Measurements from ENCODE around the gene MLLT6. TPM values are rescaled to one million over a fixed set of nuclear protein-coding genes. Genes with fewer than 3 reads are reported as not detected.

Gene MLLT6
- total and polyA plus RNA-seq, 3 experiments from 2014 or later: 15.9 to 202 (median 197) TPM

DNA sequence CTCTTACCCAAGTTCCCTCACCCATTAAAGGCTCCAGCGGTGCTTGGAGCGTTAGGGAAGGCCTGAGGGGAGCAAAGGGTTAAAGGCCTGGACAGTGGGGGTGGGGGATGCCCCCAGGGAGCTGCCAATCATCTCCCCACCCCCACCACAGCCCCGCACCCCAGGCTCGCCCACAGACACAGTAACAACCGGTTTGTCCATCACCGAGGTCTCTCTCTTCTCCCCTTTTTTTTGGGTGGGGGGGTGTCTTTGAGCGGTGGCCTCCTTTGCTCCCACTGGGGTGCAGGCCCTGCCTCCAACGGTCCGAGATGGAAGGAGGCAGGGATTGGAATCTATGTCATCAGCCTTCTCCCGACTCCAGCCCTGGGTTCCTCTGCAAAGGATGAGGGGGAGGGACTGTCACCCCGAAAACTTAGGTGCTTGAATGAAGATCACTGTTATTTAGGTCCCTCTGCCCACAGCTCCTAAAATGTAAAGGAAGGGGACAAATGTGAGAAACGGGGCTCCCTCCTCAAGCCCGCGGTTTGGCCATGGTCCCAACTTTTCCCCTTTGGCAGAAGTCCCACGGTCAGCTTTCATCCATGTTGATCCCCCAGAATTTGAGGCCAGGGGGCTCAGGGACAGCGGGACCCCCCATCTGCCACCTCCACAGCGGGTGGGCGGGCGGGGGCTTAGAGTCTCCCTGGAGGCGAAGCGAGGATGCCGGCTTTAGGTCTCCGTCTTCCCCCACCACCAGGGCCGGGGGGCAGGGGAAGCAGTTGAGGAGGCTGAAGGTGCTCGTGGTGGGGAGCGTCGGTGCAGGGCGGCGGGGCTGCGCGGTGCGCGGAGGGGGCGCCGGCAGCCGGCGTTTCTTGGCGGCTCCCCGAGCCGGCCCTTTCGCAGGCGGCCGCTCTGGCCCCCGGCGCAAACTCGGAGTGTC lies 32.0 kb upstream of the MLLT6 start:
- Histone ChIP-seq H3K27ac (ENCODE audit: low read depth, low read length) (no peak overlapping the region), H3K27me3 (ENCODE audit: insufficient read depth, low read length, poor library complexity, severe bottlenecking) (peaks cover 14% of the 10 kb centered on the region), H3K36me3 (ENCODE audit: insufficient read depth, low read length) (no peaks in the 10 kb centered on the region), H3K9me3 (ENCODE audit: low read length) (no peaks in the 10 kb centered on the region), H3K4me1 (ENCODE audit: insufficient read depth, low read length) (peaks cover 7% of the 10 kb centered on the region), H3K4me3 (ENCODE audit: low read length) (no peak overlapping the region)
- Mint-ChIP-seq H3K4me1 (peaks cover 13 to 21% (median 16%) of the 10 kb centered on the region in 3 donors), H3K9me3 (no peaks in the 10 kb centered on the region), H3K27me3 (peaks cover 39 to 62% of the 10 kb centered on the region in 2 donors), H3K4me3 (peak overlapping the region in 6 of 7 donors; percentile 11 to 82 (median 61)), H3K36me3 (no peaks in the 10 kb centered on the region), H3K27ac (no peak overlapping the region)
- CTCF ChIA-PET: interaction anchor here (1.2 to 10.7 kb wide), 3 partner anchors 34 to 115 kb away, joined by 3 to 140 read pairs (median 6); no protein-coding TSS in a partner anchor
- POLR2A ChIA-PET: no interaction called here
- DNase-seq: no peak

DNA sequence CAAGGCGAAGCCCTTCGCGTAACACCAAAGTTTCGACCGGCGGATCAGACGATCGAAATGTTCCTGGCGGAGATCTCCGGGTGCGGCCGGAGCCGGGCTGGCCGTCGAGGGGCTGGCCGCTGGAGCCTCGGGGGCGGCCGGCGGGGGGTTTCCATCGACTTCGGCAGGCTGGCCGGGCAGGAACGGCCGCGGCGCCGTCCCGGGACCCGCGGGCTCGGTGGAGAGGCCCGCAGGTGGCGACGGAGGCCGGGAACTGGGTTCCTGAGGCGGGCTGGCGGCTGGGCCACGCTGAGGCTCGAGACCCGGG lies 31.4 kb upstream of the MLLT6 start:
- peaks cover 7% of the 10 kb centered on the region for H3K4me1 ChIP-seq (ENCODE audit: insufficient read depth, low read length)
- no peak overlapping the region for H3K27ac ChIP-seq (ENCODE audit: low read depth, low read length)
- no peaks in the 10 kb centered on the region for H3K9me3 ChIP-seq (ENCODE audit: low read length)
- Mint-ChIP-seq H3K4me3 (peak overlapping the region in 1 of 7 donors; percentile 15), H3K4me1 (peaks cover 13 to 21% (median 16%) of the 10 kb centered on the region in 3 donors), H3K9me3 (no peaks in the 10 kb centered on the region), H3K27ac (no peak overlapping the region), H3K27me3 (peaks cover 38 to 56% of the 10 kb centered on the region in 2 donors), H3K36me3 (no peaks in the 10 kb centered on the region)
- H3K27me3 ChIP-seq (ENCODE audit: insufficient read depth, low read length, poor library complexity, severe bottlenecking): peaks cover 14% of the 10 kb centered on the region
- CTCF ChIA-PET: interaction anchor here (1.2 to 10.7 kb wide), 2 partner anchors 63 to 78 kb away, joined by 3 to 140 read pairs; partner anchors contain the start of gene PSMB3
- no peak for DNase-seq
- H3K4me3 ChIP-seq (ENCODE audit: low read length): no peak overlapping the region
- POLR2A ChIA-PET: no interaction called here
- H3K36me3 ChIP-seq (ENCODE audit: insufficient read depth, low read length): no peaks in the 10 kb centered on the region

DNA sequence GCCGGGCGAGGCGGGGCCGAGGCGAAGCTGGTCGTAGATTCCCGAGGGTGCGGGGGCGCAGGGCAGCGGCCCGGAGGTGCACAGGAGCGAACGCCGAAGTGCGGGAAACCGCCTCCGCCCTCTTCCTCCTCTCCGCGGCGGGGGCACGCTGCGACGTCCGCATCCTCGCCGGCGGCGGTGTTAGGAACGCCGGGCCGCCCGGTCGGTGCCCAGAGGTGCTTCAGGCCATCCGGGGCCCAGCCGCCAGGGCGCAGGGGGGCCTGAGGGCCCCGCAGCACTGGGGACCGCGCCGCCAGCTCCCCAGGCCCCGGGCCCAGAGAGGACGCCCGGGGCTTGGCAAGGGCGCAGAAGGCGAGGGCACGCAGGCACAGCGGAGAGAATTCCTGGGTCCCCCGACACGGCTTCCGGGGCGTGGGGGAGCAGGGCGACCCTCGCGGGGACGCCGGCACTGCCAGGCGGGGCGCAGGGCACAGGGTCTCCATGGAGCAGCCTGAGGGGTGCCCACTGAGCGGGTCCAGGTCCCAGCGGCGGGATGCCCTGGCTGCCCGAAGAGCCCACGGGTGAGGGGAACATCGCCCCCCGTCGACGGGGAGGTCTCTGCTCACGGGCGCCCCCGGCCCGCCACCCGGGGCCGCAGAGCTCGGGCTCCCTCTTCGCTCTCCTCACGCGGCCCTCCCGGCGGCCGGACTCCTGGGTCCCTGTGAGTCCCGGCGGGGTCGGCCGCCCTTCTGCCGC lies 30.9 kb upstream of the MLLT6 start:
- peaks cover 14% of the 10 kb centered on the region for H3K27me3 ChIP-seq (ENCODE audit: insufficient read depth, low read length, poor library complexity, severe bottlenecking)
- Mint-ChIP-seq H3K9me3 (no peaks in the 10 kb centered on the region), H3K27me3 (peaks cover 33 to 51% of the 10 kb centered on the region in 2 donors), H3K36me3 (no peaks in the 10 kb centered on the region), H3K4me3 (peak overlapping the region in 1 of 7 donors; percentile 15), H3K4me1 (peaks cover 13 to 21% (median 16%) of the 10 kb centered on the region in 3 donors), H3K27ac (no peak overlapping the region)
- DNase-seq: peak in 4 of 5 donors; percentile 7 to 52 (median 28)
- H3K27ac ChIP-seq (ENCODE audit: low read depth, low read length): no peak overlapping the region
- CTCF ChIA-PET: interaction anchor here (1.2 to 10.7 kb wide), 4 partner anchors 62 to 116 kb away, joined by 3 to 140 read pairs (median 4); partner anchors contain the start of gene PSMB3
- H3K9me3 ChIP-seq (ENCODE audit: low read length): no peaks in the 10 kb centered on the region
- peaks cover 7% of the 10 kb centered on the region for H3K4me1 ChIP-seq (ENCODE audit: insufficient read depth, low read length)
- H3K36me3 ChIP-seq (ENCODE audit: insufficient read depth, low read length): no peaks in the 10 kb centered on the region
- POLR2A ChIA-PET: no interaction called here
- H3K4me3 ChIP-seq (ENCODE audit: low read length): peak overlapping the region; percentile 5

DNA sequence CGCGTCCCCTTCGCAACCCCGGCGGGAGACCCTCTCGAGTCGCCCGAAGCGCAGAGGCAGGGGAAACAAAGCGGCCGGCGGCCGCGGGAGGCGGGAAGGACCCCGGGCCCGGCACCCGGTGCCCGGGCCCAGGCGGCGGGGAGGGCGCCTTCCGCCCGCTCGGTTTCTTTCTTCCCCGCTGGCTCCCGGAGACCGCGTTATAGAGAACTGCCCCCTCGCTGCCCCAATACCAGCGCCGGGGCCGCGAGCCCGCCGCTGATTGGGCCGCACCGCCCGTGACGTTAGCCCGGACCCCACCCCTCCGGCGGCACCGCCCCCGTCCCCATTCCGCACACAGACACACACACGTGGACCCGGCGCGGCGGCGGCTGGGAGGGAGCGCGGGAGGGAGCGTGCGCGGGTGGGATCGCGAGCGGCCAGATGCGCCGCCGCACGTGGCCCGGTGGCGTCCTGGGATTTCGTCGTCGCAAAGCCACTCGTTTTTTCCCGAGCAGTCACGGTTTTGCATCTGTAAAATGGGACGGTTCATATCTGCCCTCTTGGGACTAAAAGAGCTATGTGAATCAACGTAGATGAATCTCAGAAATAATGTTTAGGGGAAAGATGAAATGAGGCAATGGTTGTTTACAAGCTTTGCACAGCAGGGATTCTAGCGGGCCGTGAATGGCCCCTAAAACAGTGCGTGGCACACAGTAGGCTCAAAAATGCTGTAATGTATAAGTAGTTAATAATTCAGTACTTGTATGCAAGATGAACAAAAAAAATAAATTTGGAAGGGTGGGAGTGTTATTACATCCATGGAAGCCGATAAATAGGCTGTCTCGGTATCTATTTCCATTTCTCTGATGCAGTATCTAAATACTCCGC lies 30.1 kb upstream of the MLLT6 start, which contains the start of gene EPOP:
Gene EPOP (minus strand): TSS at position 209 of the 867 bp plus-strand sequence. CDS start 462 bp downstream, outside the sequence.
- no peaks in the 10 kb centered on the region for H3K36me3 Mint-ChIP-seq
- H3K27me3 ChIP-seq (ENCODE audit: insufficient read depth, low read length, poor library complexity, severe bottlenecking): peaks cover 14% of the 10 kb centered on the region

DNA sequence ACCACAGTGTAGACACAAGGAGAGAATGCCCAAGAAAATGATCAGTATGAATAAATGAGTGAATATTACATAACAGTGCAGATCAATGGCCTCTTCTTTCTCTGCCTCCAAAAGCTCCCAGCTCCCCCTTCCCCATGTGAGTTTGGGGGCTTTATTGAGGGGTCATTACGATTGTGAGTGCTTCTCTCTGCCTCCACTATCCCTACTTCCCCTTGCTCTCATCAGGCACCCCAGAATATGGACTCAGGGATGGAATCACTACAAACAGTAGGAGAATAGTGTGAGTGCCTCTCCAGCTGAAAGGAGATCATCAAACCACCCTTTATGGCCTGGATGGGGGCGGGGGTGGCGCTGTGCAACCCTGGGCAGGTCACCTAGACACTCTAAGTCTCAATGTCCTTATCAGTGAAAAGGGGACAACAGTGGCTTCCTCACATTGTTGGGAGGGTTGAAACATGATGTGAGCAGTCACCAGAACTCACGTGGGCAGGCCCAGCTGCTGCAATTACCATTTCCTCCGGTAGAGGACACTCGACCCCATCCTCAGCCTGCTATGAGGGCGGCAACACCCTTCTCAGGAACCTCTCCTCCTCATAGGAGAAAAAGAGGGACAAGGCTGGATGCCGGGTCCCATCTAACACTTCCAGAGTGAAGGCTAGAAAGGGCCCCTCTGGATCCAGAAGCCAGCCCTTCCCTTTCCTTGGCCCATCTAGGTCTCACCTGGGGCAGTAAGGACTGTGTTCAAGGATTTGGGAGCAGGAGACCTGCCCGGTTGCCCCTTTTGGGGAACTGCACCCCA lies 28.2 kb upstream of the MLLT6 start:
- Mint-ChIP-seq H3K27me3 (peaks cover 14 to 28% of the 10 kb centered on the region in 2 donors), H3K4me1 (peaks cover 13 to 21% (median 16%) of the 10 kb centered on the region in 3 donors), H3K36me3 (no peaks in the 10 kb centered on the region), H3K4me3 (peak overlapping the region in 3 of 7 donors; percentile 41 to 82 (median 49)), H3K9me3 (no peaks in the 10 kb centered on the region), H3K27ac (peak overlapping the region in 4 of 8 donors; percentile 47 to 69 (median 54))
- Histone ChIP-seq H3K36me3 (ENCODE audit: insufficient read depth, low read length) (no peaks in the 10 kb centered on the region), H3K4me1 (ENCODE audit: insufficient read depth, low read length) (peaks cover 7% of the 10 kb centered on the region), H3K27ac (ENCODE audit: low read depth, low read length) (no peak overlapping the region), H3K9me3 (ENCODE audit: low read length) (no peaks in the 10 kb centered on the region), H3K4me3 (ENCODE audit: low read length) (no peak overlapping the region), H3K27me3 (ENCODE audit: insufficient read depth, low read length, poor library complexity, severe bottlenecking) (peaks cover 11% of the 10 kb centered on the region)
- ChIA-PET POLR2A (interaction anchor here (0.5 to 1.6 kb wide), 6 partner anchors 13 to 75 kb away, joined by 3 to 5 read pairs (median 4); partner anchors contain the start of gene MLLT6), CTCF (interaction anchor here (0.6 to 10.7 kb wide), 13 partner anchors 9 to 121 kb away, joined by 3 to 140 read pairs (median 5); partner anchors contain the start of genes CISD3 and MLLT6)
- DNase-seq: peak; percentile 58 to 83 (median 69)

More for the DNA sequence above, 30.1 kb upstream of the MLLT6 start, which contains the start of gene EPOP:
- Mint-ChIP-seq H3K9me3 (no peaks in the 10 kb centered on the region), H3K4me1 (peaks cover 13 to 21% (median 16%) of the 10 kb centered on the region in 3 donors), H3K27ac (peak within 1 kb of the TSS in 2 of 8 donors; percentile 19 to 39), H3K4me3 (peak within 1 kb of the TSS; percentile 49 to 83 (median 67)), H3K27me3 (peaks cover 25 to 43% of the 10 kb centered on the region in 2 donors)
- Histone ChIP-seq H3K36me3 (ENCODE audit: insufficient read depth, low read length) (no peaks in the 10 kb centered on the region), H3K4me3 (ENCODE audit: low read length) (peak within 1 kb of the TSS; percentile 5), H3K27ac (ENCODE audit: low read depth, low read length) (no peak within 1 kb of the TSS), H3K4me1 (ENCODE audit: insufficient read depth, low read length) (peaks cover 7% of the 10 kb centered on the region), H3K9me3 (ENCODE audit: low read length) (no peaks in the 10 kb centered on the region)
- POLR2A ChIA-PET: interaction anchor here (0.8 to 1.5 kb wide), 3 partner anchors 32 to 77 kb away, joined by 3 to 4 read pairs (median 3); no protein-coding TSS in a partner anchor
- DNase-seq: peak; percentile 75 to 82 (median 81)
- CTCF ChIA-PET: interaction anchor here (1.2 to 10.7 kb wide), 5 partner anchors 7 to 117 kb away, joined by 3 to 140 read pairs (median 4); partner anchors contain the start of gene PSMB3

DNA sequence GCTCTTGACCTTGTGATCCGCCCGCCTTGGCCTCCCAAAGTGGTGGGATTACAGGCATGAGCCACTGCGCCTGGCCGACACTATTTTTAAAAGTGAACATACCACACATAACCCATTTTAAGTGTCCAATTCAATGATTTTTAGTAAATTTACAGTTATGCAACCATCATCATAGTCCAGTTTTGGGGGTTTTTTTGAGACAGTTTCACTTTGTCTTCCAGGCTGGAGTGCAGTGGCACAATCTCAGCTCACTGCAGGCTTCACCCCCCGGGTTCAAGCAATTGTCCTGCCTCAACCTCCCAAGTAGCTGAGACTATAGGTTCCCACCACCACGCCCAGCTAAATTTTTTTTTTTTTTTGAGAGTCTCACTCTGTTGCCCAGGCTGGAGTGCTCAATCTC lies 27.3 kb upstream of the MLLT6 start:
- H3K27ac ChIP-seq (ENCODE audit: low read depth, low read length): no peak overlapping the region
- Mint-ChIP-seq H3K4me3 (no peak overlapping the region), H3K27me3 (peaks cover 9 to 19% of the 10 kb centered on the region in 2 donors), H3K36me3 (no peaks in the 10 kb centered on the region), H3K4me1 (peaks cover 12 to 21% (median 16%) of the 10 kb centered on the region in 3 donors), H3K27ac (no peak overlapping the region), H3K9me3 (no peaks in the 10 kb centered on the region)
- ChIA-PET POLR2A (interaction anchor here (1.6 kb wide), 1 partner anchor 50 kb away, joined by 4 read pairs; no protein-coding TSS in a partner anchor), CTCF (interaction anchor here (0.7 to 10.7 kb wide), 11 partner anchors 10 to 120 kb away, joined by 3 to 140 read pairs (median 5); partner anchors contain the start of gene CISD3)
- H3K36me3 ChIP-seq (ENCODE audit: insufficient read depth, low read length): no peaks in the 10 kb centered on the region
- DNase-seq: no peak
- no peaks in the 10 kb centered on the region for H3K9me3 ChIP-seq (ENCODE audit: low read length)
- no peak overlapping the region for H3K4me3 ChIP-seq (ENCODE audit: low read length)
- H3K27me3 ChIP-seq (ENCODE audit: insufficient read depth, low read length, poor library complexity, severe bottlenecking): peaks cover 2% of the 10 kb centered on the region
- H3K4me1 ChIP-seq (ENCODE audit: insufficient read depth, low read length): peaks cover 7% of the 10 kb centered on the region
